Thymus (tissue), 11 donors: ENCODE data around the gene TSGA10IP. TPM values are rescaled to one million over a fixed set of nuclear protein-coding genes. Genes with fewer than 3 reads are reported as not detected.

ENCODE experiments used
- DNase-seq, 9 donors: peaks; one replicate each; pipeline ENCODE4 v3.0.0-alpha.2; 2013; ENCODE audit warnings: low spot score in 9 of 9, low read depth in 6 of 9, missing footprints in 1 of 9
- H3K27ac ChIP-seq, 2 donors: one replicate each; pipeline ENCODE4 v1.5.1; 2013; ENCODE audit warnings: control low read depth in 1 of 2, low read depth in 1 of 2, low read length in 1 of 2, mild to moderate bottlenecking in 1 of 2, moderate library complexity in 1 of 2
- H3K27me3 ChIP-seq, 2 donors: one replicate each; pipeline ENCODE4 v1.5.1; 2013; ENCODE audit warnings: low read length in 1 of 2; ENCODE audit not compliant: control insufficient read depth in 2 of 2, insufficient read depth in 1 of 2
- H3K36me3 ChIP-seq, 2 donors: one replicate each; pipeline ENCODE4 v1.5.1; 2013; ENCODE audit warnings: low read length in 1 of 2, mild to moderate bottlenecking in 1 of 2, moderate library complexity in 1 of 2; ENCODE audit not compliant: control insufficient read depth in 2 of 2, insufficient read depth in 2 of 2
- H3K4me1 ChIP-seq, 2 donors: one replicate each; pipeline ENCODE4 v1.5.1; 2013; ENCODE audit warnings: low read length in 2 of 2; ENCODE audit not compliant: control insufficient read depth in 2 of 2, insufficient read depth in 2 of 2
- H3K4me3 ChIP-seq, 2 donors: one replicate each; pipeline ENCODE4 v1.5.1; 2013; ENCODE audit warnings: low read length in 2 of 2, control low read depth in 1 of 2, mild to moderate bottlenecking in 1 of 2
- H3K9me3 ChIP-seq, 2 donors: one replicate each; pipeline ENCODE4 v1.5.1; 2013; ENCODE audit warnings: low read length in 1 of 2, mild to moderate bottlenecking in 1 of 2; ENCODE audit not compliant: control insufficient read depth in 2 of 2, insufficient read depth in 1 of 2
- WGBS: extraction: QIAGEN DNeasy Blood & Tissue Kit; methylation state at CpG from one replicate; pipeline ENCODE4 v1.1.7; 2013; 5-methylcytosine and 5-hydroxymethylcytosine counted together
- polyA plus RNA-seq: library from polyadenylated mRNA; stranded (reverse); fragments of 200-250 nt; gene quantifications from one replicate; pipeline ENCODE4 v1.2.3, GENCODE V29; 2013
- total RNA-seq: library from RNA; stranded (reverse); fragments of 120-200 nt; gene quantifications from one replicate; pipeline ENCODE4 v1.2.4, GENCODE V29; 2013
- donor health status: healthy.

Gene TSGA10IP
- total and polyA plus RNA-seq, 2 donors: 0.05 to 0.09 TPM

DNA sequence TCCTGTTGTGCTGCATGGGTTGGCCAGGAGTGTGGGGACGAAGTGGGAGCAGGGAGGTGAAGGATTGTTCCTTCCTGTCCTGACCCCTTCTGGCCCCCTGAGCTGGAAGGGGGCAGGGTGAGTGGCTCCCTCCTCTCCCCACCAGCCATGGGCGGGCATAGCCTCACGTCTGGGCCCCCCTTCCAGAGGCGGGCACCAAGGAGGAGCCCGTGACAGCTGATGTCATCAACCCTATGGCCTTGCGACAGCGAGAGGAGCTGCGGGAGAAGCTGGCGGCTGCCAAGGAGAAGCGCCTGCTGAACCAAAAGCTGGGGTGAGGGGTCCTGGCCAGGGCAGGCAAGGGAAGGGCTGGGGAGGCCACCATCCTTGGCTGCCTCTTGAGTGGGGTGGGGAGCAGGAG is 19.6 kb downstream of the TSGA10IP start:
- DNase-seq: no peak
- H3K4me1 ChIP-seq: peaks cover 13 to 18% of the 10 kb centered on the region in 2 donors
- no peaks in the 10 kb centered on the region for H3K9me3 ChIP-seq
- peaks cover 60 to 62% of the 10 kb centered on the region in 2 donors for H3K36me3 ChIP-seq
- H3K27ac ChIP-seq: no peak overlapping the region
- H3K4me3 ChIP-seq: no peak overlapping the region
- no peaks in the 10 kb centered on the region for H3K27me3 ChIP-seq
- WGBS: 87% methylated on average over 10 of the region's 10 CpGs

DNA sequence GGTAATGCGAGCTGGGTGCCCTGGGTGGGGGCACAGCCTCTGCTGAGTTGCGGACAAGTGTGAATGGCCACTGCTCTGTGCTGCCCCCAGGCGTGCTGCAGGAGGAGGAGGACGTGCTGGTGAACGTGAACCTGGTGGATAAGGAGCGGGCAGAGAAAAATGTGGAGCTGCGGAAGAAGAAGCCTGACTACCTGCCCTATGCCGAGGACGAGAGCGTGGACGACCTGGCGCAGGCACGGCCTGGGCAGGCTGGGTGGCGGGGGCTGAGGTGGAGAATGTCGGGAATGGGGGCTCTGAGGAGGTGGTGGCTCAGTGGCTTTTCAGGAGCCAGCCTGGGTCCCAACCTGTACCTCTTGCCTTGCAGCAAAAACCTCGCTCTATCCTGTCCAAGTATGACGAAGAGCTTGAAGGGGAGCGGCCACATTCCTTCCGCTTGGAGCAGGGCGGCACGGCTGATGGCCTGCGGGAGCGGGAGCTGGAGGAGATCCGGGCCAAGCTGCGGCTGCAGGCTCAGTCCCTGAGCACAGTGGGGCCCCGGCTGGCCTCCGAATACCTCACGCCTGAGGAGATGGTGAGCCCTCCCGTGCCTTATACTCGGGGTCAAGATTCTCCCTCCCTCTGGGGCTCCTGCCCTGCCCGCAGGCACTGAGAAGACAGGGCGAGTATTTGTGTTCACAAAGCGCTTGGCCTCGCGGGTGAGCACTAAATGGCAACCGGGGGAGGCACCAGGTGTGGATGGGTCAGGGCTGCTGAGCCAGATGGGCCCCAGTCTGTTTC is 20.9 kb downstream of the TSGA10IP start:
- Histone ChIP-seq H3K36me3 (peaks cover 66 to 67% of the 10 kb centered on the region in 2 donors), H3K27me3 (no peaks in the 10 kb centered on the region), H3K4me1 (peaks cover 13 to 14% of the 10 kb centered on the region in 2 donors), H3K27ac (no peak overlapping the region), H3K4me3 (no peak overlapping the region), H3K9me3 (no peaks in the 10 kb centered on the region)
- DNase-seq: no peak
- WGBS: 98% methylated on average over 36 of the region's 36 CpGs

GRCh38 chr11:65967329-65967934 is 22.2 kb downstream of the TSGA10IP start:
- Histone ChIP-seq H3K4me1 (peaks cover 8 to 10% of the 10 kb centered on the region in 2 donors), H3K9me3 (no peaks in the 10 kb centered on the region), H3K27ac (no peak overlapping the region), H3K36me3 (peaks cover 73 to 75% of the 10 kb centered on the region in 2 donors), H3K27me3 (no peaks in the 10 kb centered on the region), H3K4me3 (no peak overlapping the region)
- WGBS: 99% methylated on average over 30 of the region's 30 CpGs
- no peak for DNase-seq

- H3K27ac ChIP-seq: no peak overlapping the region
- H3K4me3 ChIP-seq: no peak overlapping the region
- H3K4me1 ChIP-seq: no peaks in the 10 kb centered on the region
- no peaks in the 10 kb centered on the region for H3K27me3 ChIP-seq
- no peaks in the 10 kb centered on the region for H3K9me3 ChIP-seq
- DNase-seq: no peak
- 98% methylated on average over 15 of the region's 15 CpGs for WGBS
- H3K36me3 ChIP-seq: peaks cover 81 to 87% of the 10 kb centered on the region in 2 donors
Measured at GRCh38 chr11:65968600-65969482, 23.6 kb downstream of the TSGA10IP start.

- Histone ChIP-seq H3K27me3 (no peaks in the 10 kb centered on the region), H3K36me3 (peaks cover 67 to 75% of the 10 kb centered on the region in 2 donors), H3K4me3 (no peak overlapping the region), H3K27ac (no peak overlapping the region), H3K4me1 (no peaks in the 10 kb centered on the region), H3K9me3 (no peaks in the 10 kb centered on the region)
- 98% methylated on average over 8 of the region's 8 CpGs for WGBS
- no peak for DNase-seq
Measured at GRCh38 chr11:65972116-65972515, 26.8 kb downstream of the TSGA10IP start.

- Histone ChIP-seq H3K27ac (no peak overlapping the region), H3K27me3 (no peaks in the 10 kb centered on the region), H3K4me3 (no peak overlapping the region), H3K36me3 (peaks cover 67 to 76% of the 10 kb centered on the region in 2 donors), H3K4me1 (no peaks in the 10 kb centered on the region), H3K9me3 (no peaks in the 10 kb centered on the region)
- 99% methylated on average over 13 of the region's 13 CpGs for WGBS
- DNase-seq: no peak
Measured at GRCh38 chr11:65973439-65974110, 28.3 kb downstream of the TSGA10IP start.

DNA sequence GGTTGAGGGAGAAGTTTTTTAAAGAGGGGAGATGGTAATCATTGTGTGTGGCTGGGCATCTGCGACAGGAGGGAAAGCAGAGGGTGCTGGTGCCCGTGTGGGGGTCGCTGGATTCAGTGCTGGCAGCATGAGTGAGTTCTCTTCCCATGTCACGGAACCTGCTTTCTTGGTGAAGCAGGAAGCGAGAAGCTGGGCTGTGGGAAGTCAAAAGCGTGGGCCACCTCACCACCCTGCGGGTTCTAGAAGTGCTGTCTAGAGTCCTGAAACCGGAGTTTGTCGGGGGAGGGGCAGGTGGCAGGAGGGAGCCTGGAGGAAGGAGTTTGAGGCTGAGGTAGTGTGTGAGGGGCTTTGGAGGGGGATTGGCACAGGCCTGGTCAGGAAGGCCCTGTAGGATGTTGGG is 30.5 kb downstream of the TSGA10IP start:
- no peaks in the 10 kb centered on the region for H3K27me3 ChIP-seq
- H3K4me3 ChIP-seq: no peak overlapping the region
- H3K9me3 ChIP-seq: no peaks in the 10 kb centered on the region
- 99% methylated on average over 9 of the region's 9 CpGs for WGBS
- DNase-seq: no peak
- no peaks in the 10 kb centered on the region for H3K4me1 ChIP-seq
- H3K36me3 ChIP-seq: peaks cover 65 to 70% of the 10 kb centered on the region in 2 donors
- H3K27ac ChIP-seq: no peak overlapping the region

GRCh38 chr11:65976216-65977176 is 31.2 kb downstream of the TSGA10IP start:
- Histone ChIP-seq H3K27me3 (no peaks in the 10 kb centered on the region), H3K4me3 (no peak overlapping the region), H3K36me3 (peaks cover 65 to 70% of the 10 kb centered on the region in 2 donors), H3K4me1 (no peaks in the 10 kb centered on the region), H3K9me3 (no peaks in the 10 kb centered on the region), H3K27ac (no peak overlapping the region)
- WGBS: 95% methylated on average over 43 of the region's 43 CpGs
- no peak for DNase-seq
